CD14-positive monocyte (primary cell): ENCODE measurements around the gene PIGR. TPM values are rescaled to one million over a fixed set of nuclear protein-coding genes. Genes with fewer than 3 reads are reported as not detected.

ENCODE experiments used
- DNase-seq, 3 donors: peaks; one replicate each; pipeline ENCODE4 v3.0.0-alpha.2; 2011 to 2022
- H2AFZ ChIP-seq: 2 replicates; pipeline ENCODE4 v1.6.0; 2012; ENCODE audit warnings: mild to moderate bottlenecking, low read depth, low read length, inconsistent platforms; ENCODE audit not compliant: insufficient read depth, poor library complexity, severe bottlenecking
- H3K27ac ChIP-seq, 2 donors: 1 replicate in 1 of 2; 2 replicates in 1 of 2; pipeline ENCODE4 v1.5.1; 2012 to 2013; ENCODE audit warnings: low read length in 2 of 2, control low read depth in 1 of 2, inconsistent platforms in 1 of 2, low read depth in 1 of 2, mild to moderate bottlenecking in 1 of 2
- H3K27me3 ChIP-seq, 2 donors: one replicate each; pipeline versions ENCODE4 v1.6.0 to v1.6.1; 2011 to 2013; ENCODE audit warnings: low read length in 2 of 2; ENCODE audit not compliant: control insufficient read depth in 2 of 2, insufficient read depth in 2 of 2
- H3K36me3 ChIP-seq, 2 donors: replicated peaks in 1 of 2; 1 replicate in 1 of 2; 2 replicates in 1 of 2; pipeline versions ENCODE4 v1.5.1 to v1.6.1; 2012 to 2013; ENCODE audit warnings: low read length in 2 of 2, control low read depth in 1 of 2, inconsistent platforms in 1 of 2, mild to moderate bottlenecking in 1 of 2; ENCODE audit not compliant: insufficient read depth in 2 of 2, control insufficient read depth in 1 of 2
- H3K4me1 ChIP-seq, 2 donors: 1 replicate in 1 of 2; 2 replicates in 1 of 2; pipeline versions ENCODE4 v1.5.1 to v1.6.1; 2012 to 2013; ENCODE audit warnings: low read length in 2 of 2, control low read depth in 1 of 2, inconsistent platforms in 1 of 2, mild to moderate bottlenecking in 1 of 2, moderate library complexity in 1 of 2; ENCODE audit not compliant: insufficient read depth in 2 of 2, control insufficient read depth in 1 of 2
- H3K4me2 ChIP-seq: replicated peaks from 2 replicates; pipeline ENCODE3; 2012; ENCODE audit warnings: low read length, moderate library complexity, mild to moderate bottlenecking; ENCODE audit not compliant: poor library complexity, severe bottlenecking; ENCODE audit errors: extremely low read depth
- H3K4me3 ChIP-seq, 3 experiments: fragments of 200-600 bp in 1 of 3; sonication (generic) in 1 of 3; replicated peaks in 1 of 3; 1 replicate in 2 of 3; 2 replicates in 1 of 3; pipeline ENCODE4 v1.5.1; 2011 to 2013; ENCODE audit warnings: low read length in 3 of 3, mild to moderate bottlenecking in 3 of 3, control low read depth in 2 of 3, low read depth in 2 of 3, inconsistent platforms in 1 of 3, moderate library complexity in 1 of 3
- H3K79me2 ChIP-seq: 2 replicates; pipeline ENCODE4 v1.6.0; 2012; ENCODE audit warnings: mild to moderate bottlenecking, control low read depth, inconsistent platforms, low read length, moderate library complexity; ENCODE audit not compliant: insufficient read depth
- H3K9ac ChIP-seq: 2 replicates; pipeline ENCODE4 v1.6.0; 2017; ENCODE audit warnings: low read length, mild to moderate bottlenecking; ENCODE audit not compliant: insufficient read depth, poor library complexity, severe bottlenecking
- H3K9me3 ChIP-seq, 2 donors: replicated peaks in 1 of 2; 1 replicate in 1 of 2; 2 replicates in 1 of 2; pipeline versions ENCODE4 v1.5.1 to v1.6.1; 2012 to 2013; ENCODE audit warnings: low read length in 2 of 2, control low read depth in 1 of 2; ENCODE audit not compliant: control insufficient read depth in 1 of 2, insufficient read depth in 1 of 2
- H4K20me1 ChIP-seq: 2 replicates; pipeline ENCODE4 v1.6.0; 2012; ENCODE audit warnings: mild to moderate bottlenecking, low read length, control low read depth, moderate library complexity; ENCODE audit not compliant: insufficient read depth
- H3K27ac Mint-ChIP-seq, 7 donors: one replicate each; pipeline ENCODE4 v1.8.0; 2020; ENCODE audit warnings: mild to moderate bottlenecking in 7 of 7, mixed read lengths in 7 of 7, moderate library complexity in 6 of 7, inconsistent platforms in 2 of 7
- H3K27me3 Mint-ChIP-seq, 3 donors: one replicate each; pipeline ENCODE4 v1.8.0; 2021 to 2022; ENCODE audit warnings: low read depth in 3 of 3, mild to moderate bottlenecking in 3 of 3, mixed read lengths in 3 of 3, moderate library complexity in 3 of 3, inconsistent platforms in 1 of 3
- H3K36me3 Mint-ChIP-seq, 2 donors: one replicate each; pipeline ENCODE4 v1.8.0; 2020; ENCODE audit warnings: mixed read lengths in 2 of 2, inconsistent platforms in 1 of 2, mild to moderate bottlenecking in 1 of 2
- H3K4me1 Mint-ChIP-seq: one replicate; pipeline ENCODE4 v1.8.0; 2020; ENCODE audit warnings: mild to moderate bottlenecking, mixed read lengths
- H3K4me3 Mint-ChIP-seq, 2 donors: one replicate each; pipeline ENCODE4 v1.8.0; 2020; ENCODE audit warnings: mild to moderate bottlenecking in 2 of 2, mixed read lengths in 2 of 2, moderate library complexity in 1 of 2
- H3K9me3 Mint-ChIP-seq, 7 donors: one replicate each; pipeline ENCODE4 v1.8.0; 2020 to 2022; ENCODE audit warnings: mixed read lengths in 7 of 7, mild to moderate bottlenecking in 6 of 7, moderate library complexity in 6 of 7, inconsistent platforms in 2 of 7
- CTCF ChIP-seq: fragments of 200-600 bp; IDR thresholded peaks from one replicate; pipeline ENCODE4 v1.8.0; 2022; ENCODE audit warnings: antibody characterized with exemption, mild to moderate bottlenecking
- WGBS: methylation state at CpG from one replicate; pipeline ENCODE4 v1.1.5; 2013; ENCODE audit warnings: missing lambda C conversion rate; ENCODE audit not compliant: insufficient coverage; 5-methylcytosine and 5-hydroxymethylcytosine counted together
- intact Hi-C, 2 donors: fragments of 100-400 bp; cut with micrococcal nuclease; formaldehyde crosslinking; loops; one replicate each; pipeline versions ENCODE4 v1.15.0 to v1.15.1; 2023
- polyA plus RNA-seq, 3 donors: library from polyadenylated mRNA; depleted of rRNA in 1 of 3; unstranded in 2 of 3; stranded (reverse) in 1 of 3; fragments of 300-500 nt in 2 of 3; fragments of >200 nt in 1 of 3; fragmentation: Illumina TruSeq in 2 of 3; gene quantifications; 1 replicate in 2 of 3; 2 replicates in 1 of 3; pipeline ENCODE4 v1.2.3, GENCODE V29; 2012 to 2021

PIGR gene
- polyA plus RNA-seq, 3 donors, result 0.01 TPM; not detected in 2

- 100% methylated on average over 3 of the region's 13 CpGs for WGBS
- DNase-seq, result no peak
- Histone ChIP-seq H2AFZ (no peak overlapping the region), H3K4me1 (peaks cover 3 to 7% of the 10 kb centered on the region in 2 donors), H3K4me2 (no peak overlapping the region), H3K9ac (no peak overlapping the region), H3K27ac (no peak overlapping the region), H3K79me2 (no peaks in the 10 kb centered on the region), H3K27me3 (no peaks in the 10 kb centered on the region), H4K20me1 (no peaks in the 10 kb centered on the region), H3K4me3 (no peak overlapping the region), H3K36me3 (no peaks in the 10 kb centered on the region), H3K9me3 (no peaks in the 10 kb centered on the region)
- no peaks in the 10 kb centered on the region for H3K9me3 Mint-ChIP-seq
- TF ChIP-seq CTCF, result no peak
- H3K36me3 Mint-ChIP-seq, result no peaks in the 10 kb centered on the region
- peaks cover 9% of the 10 kb centered on the region for H3K4me1 Mint-ChIP-seq
- peaks cover 7 to 21% (median 11%) of the 10 kb centered on the region in 3 donors for H3K27me3 Mint-ChIP-seq
- H3K4me3 Mint-ChIP-seq, result no peak overlapping the region
- intact Hi-C loops, result loop anchor here in 1 of 2 donors (5.0 kb wide), 1 partner anchor 43 kb away; no protein-coding TSS in a partner anchor
- no peak overlapping the region for H3K27ac Mint-ChIP-seq
These were observed 7.1 kb downstream of the PIGR start for GRCh38 chr1:206939131-206939530.

GRCh38 chr1:206937425-206937824, 8.8 kb downstream of the PIGR start:
- no peak overlapping the region for H3K9ac ChIP-seq
- WGBS, result 69% methylated on average over 4 of the region's 6 CpGs
- Mint-ChIP-seq H3K4me3 (no peak overlapping the region), H3K36me3 (no peaks in the 10 kb centered on the region), H3K9me3 (no peaks in the 10 kb centered on the region), H3K27me3 (peaks cover 4 to 14% (median 6%) of the 10 kb centered on the region in 3 donors), H3K27ac (no peak overlapping the region), H3K4me1 (peaks cover 9% of the 10 kb centered on the region)
- H3K4me1 ChIP-seq, result peaks cover 3 to 7% of the 10 kb centered on the region in 2 donors
- no peak overlapping the region for H3K4me3 ChIP-seq
- H3K36me3 ChIP-seq, result no peaks in the 10 kb centered on the region
- no peaks in the 10 kb centered on the region for H4K20me1 ChIP-seq
- no peaks in the 10 kb centered on the region for H3K79me2 ChIP-seq
- intact Hi-C loops, result loop anchor here in 1 of 2 donors (5.0 kb wide), 1 partner anchor 45 kb away; no protein-coding TSS in a partner anchor
- no peak overlapping the region for H2AFZ ChIP-seq
- DNase-seq, result peak in 1 of 3 donors; percentile 68
- TF ChIP-seq CTCF, result no peak
- H3K27ac ChIP-seq, result no peak overlapping the region
- H3K4me2 ChIP-seq, result no peak overlapping the region
- H3K9me3 ChIP-seq, result no peaks in the 10 kb centered on the region
- H3K27me3 ChIP-seq, result no peaks in the 10 kb centered on the region
